GM18873 (cell line): Measurements from ENCODE around the gene LDB2.

Experiments used
- ATAC-seq: cut with Tn5 transposase; IDR thresholded peaks from one replicate; pipeline ENCODE4 v1.9.1; 2021; ENCODE audit warnings: mild to moderate bottlenecking, moderate library complexity, moderate number of reproducible peaks; ENCODE audit not compliant: unreplicated experiment, low FRiP score

The LDB2 gene

GRCh38 chr4:16617011-16617410 is 281.4 kb downstream of the LDB2 start:
- no peak for ATAC-seq

DNA sequence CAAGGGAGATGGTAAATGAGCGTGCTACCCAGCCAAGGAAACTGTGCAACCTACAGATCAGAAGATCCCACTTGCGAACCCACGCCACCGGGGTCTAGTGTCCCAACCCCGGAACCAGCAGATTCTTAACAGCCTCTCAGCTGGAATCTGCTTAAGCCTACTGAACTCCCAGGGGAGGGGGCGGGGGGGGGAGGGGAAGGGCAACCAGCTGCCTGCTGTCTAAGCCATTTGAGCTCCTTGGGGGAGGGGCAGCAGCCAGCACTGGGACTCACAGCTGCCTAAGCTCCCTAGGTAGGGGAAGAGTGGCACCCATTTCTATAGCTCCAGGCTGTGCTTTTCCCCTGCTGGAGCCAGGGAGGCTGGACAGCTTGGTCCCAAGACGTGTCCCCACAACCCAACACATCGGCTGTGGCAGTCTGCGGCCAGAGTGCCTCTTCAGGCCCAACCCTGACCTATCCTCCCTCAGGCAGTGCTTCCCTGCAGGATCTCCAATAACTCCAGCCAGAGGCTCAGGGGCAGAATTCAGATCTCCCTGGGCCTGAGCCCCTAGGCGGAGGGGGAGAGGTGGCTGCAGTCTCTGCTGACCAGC is 289.2 kb downstream of the LDB2 start:
- no peak for ATAC-seq

GRCh38 chr4:16608611-16609125 is 289.8 kb downstream of the LDB2 start:
- ATAC-seq = no peak

DNA sequence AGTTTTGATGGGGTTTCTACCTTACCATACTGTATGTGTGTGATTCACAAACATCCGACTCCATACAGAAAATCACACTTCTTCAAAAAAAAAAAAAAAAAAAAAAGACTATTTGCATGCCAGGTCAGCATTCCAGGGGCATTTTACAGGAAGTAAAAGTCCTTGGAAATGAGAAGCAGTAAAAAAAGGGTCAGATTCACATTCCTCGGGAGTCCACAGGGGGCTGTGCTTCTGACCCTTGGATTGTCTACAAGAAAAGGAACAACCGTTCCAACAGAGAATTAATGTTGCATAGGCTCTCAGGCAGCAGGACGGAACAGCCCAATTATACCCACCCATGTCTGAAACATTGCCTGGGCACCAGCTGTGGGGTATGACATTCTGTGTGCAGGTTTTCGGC is 290.3 kb downstream of the LDB2 start:
- no peak for ATAC-seq

- no peak for ATAC-seq
Measured at GRCh38 chr4:16607241-16608066, 291.0 kb downstream of the LDB2 start.

- no peak for ATAC-seq
Measured at GRCh38 chr4:16606691-16607090, 291.8 kb downstream of the LDB2 start.

DNA sequence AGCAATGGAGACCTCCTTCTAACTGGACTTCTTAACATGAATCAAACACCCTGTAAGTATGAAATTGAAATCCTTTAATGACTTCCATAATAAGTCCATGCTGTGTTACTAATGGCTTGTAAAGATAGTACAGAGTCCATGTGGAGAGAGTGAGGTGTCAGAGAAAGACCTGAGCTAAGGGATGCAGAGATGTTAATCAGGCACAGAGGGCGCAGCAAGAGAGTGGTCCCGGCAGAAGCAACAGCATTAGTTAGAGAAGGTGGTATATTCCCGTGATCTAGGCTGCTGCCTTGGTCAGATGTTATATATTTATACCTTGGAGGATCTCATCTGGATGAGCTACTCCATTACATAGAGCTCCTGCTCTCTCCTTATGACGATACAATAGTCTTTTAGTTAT is 295.3 kb downstream of the LDB2 start:
- ATAC-seq = no peak

DNA sequence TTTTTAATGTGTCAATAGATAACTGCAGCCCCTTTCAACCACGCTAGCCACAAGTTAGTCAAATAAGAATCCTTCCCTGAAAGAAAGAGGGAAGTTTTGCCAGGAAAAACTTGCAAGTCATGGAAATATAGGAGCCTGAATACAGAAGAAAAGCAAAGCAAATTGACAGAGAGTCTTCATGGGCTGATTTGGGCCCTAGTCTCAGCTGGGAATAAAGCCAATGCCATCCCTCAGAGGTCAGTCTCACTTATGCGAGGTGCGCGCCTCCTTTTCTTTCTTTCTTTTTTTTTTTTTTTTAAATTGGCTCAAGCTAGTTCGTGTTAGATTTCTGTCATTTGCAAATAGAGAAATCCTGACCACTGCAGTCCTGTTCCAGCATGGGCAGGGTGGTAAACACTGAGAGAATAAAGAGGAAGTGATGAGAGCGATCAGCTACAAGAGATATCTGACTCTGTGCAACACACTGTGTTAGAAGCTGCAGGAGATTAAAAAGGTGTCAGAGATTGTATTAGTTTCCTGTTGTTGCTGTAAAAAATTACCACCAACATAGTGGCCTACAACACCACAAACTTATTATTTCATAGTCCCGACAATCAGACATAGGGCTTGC is 299.7 kb downstream of the LDB2 start:
- ATAC-seq = no peak

DNA sequence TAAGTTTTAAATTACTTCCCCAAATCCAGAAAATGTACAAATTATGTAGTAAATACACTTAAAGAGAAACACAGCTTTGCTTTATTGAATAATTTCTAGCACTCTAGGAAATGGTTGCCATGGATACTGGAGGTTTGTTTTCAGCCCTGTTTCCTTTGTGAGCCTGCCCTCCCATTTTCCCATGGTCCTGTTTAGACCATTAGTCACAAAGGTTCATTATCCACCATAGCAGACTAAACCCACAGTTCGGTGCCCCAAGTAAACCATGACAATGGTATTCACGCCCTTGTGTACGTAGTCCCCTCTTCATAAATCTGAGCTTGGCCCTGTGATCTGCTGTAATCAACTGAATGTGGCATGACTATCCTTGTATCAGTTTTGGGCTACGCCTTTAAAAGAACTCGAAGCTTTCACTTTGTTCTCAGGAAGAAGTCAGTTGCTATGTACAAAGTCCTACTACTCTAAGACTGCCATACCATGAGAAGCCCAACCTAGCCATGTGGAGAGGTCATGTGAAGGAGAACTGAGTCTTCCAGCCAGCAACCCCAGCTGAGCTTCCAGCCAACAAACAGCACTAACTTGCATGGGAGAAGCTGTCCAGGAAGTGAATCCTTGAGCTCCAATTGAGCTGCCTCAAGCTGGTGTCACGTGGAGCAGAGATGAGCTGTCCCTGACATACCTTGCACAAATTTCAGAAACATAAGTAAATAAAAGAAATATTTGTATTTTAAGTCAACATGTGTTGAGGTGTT is 300.4 kb downstream of the LDB2 start:
- ATAC-seq = no peak

DNA sequence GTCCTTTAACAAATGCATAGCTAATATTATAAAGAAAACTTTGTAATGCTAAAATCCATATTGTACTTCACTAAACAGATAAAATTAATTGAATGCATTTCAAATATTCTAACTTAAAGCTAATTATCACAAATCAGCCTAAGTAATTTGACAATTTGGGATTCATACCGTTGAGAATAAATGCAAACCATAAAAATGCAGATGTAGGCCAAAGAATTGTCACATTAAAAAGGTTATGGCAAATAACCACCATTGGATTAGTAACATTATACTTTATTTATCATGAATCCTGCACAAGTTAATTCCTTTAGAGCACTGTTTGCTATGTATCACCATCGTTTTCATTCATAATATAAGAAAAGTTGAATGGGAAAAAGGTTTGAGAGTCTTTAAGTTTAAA is 301.0 kb downstream of the LDB2 start:
- ATAC-seq = no peak

DNA sequence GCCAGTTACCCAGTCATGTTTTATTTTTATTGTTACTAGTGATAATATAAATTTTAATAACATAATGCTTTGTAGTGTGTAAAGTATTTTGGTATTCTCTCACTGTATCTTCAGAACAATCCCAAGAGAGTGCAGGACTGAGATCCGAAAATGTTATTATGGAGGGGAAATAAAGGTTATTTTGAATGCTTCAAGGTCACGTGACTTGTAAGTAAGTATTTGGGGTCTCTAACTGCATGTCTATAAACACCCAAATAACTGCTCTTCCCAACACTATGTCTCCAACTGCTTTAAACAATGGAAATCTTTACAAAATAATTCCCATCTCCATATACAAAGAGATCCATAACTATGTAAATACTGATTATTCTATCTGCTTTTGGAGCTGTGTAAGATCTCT is 302.2 kb downstream of the LDB2 start:
- ATAC-seq = no peak

- no peak for ATAC-seq
Measured at GRCh38 chr4:16594128-16594527, 304.3 kb downstream of the LDB2 start.

GRCh38 chr4:16593386-16593785 is 305.1 kb downstream of the LDB2 start:
- no peak for ATAC-seq

- no peak for ATAC-seq
Measured at GRCh38 chr4:16591272-16591826, 307.1 kb downstream of the LDB2 start.

DNA sequence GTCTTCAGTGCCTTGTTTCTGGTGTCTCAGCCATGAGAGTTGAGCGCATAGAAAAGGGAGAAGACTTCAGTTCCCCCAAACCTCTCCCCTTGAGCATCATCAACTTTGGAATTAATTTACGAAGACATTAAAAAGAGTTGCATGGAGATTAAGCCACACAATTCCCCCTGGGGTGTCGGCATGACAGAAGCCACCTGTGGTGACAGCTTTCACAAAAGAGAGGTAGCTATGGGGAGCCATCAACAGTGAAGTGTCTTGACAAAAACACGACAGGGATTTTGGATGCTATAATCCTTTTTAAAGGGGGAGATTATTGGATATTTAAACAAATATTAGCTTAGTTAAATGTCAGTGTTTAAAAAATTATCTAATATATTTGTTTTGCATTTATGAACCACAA is 307.6 kb downstream of the LDB2 start:
- no peak for ATAC-seq

GRCh38 chr4:16588651-16589050 is 309.8 kb downstream of the LDB2 start:
- ATAC-seq = no peak

- ATAC-seq = no peak
Measured at GRCh38 chr4:16588149-16588548, 310.3 kb downstream of the LDB2 start.

- ATAC-seq = no peak
Measured at GRCh38 chr4:16585053-16585452, 313.4 kb downstream of the LDB2 start.

GRCh38 chr4:16583764-16584163 is 314.7 kb downstream of the LDB2 start:
- ATAC-seq = no peak

DNA sequence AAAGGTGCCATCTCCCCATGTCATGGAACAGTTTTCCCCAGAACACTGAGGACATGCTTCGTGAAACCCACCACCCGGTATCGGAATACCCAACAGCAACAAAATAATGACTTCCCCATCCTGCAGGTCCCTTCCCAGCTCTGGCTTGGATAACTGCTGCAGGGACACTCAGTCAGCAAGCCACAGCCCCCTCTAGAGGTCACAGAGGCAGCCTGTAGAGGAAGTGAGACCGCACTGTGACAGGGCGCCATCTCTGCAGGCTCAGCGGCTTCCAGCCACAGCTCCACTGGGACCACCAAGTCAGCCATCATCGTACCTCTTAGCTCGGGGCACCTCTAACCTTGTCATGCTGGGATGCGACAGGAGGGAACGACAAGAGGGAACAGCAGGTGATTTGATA is 315.9 kb downstream of the LDB2 start:
- ATAC-seq = no peak

DNA sequence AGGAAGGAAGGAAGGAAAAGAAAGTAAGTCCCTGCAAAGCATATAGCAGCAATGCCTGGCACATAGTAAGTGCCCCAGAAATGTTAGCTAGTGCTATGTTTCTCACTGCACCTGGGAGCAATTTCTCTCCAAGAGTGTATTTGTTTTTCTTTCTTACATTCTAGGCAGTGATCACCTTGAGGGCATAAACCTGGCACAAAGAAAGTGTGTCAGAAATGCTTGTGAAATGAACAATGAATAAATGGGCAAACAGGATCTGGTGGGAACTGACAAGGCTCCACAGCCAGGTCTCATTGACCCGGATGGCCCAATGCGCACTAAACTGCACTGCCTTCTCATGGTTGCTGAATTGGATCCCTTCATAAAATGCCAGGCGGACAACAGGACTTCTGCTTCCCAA is 316.4 kb downstream of the LDB2 start:
- ATAC-seq = no peak
